ENCODE measurements around the gene OR1J1.

DNA sequence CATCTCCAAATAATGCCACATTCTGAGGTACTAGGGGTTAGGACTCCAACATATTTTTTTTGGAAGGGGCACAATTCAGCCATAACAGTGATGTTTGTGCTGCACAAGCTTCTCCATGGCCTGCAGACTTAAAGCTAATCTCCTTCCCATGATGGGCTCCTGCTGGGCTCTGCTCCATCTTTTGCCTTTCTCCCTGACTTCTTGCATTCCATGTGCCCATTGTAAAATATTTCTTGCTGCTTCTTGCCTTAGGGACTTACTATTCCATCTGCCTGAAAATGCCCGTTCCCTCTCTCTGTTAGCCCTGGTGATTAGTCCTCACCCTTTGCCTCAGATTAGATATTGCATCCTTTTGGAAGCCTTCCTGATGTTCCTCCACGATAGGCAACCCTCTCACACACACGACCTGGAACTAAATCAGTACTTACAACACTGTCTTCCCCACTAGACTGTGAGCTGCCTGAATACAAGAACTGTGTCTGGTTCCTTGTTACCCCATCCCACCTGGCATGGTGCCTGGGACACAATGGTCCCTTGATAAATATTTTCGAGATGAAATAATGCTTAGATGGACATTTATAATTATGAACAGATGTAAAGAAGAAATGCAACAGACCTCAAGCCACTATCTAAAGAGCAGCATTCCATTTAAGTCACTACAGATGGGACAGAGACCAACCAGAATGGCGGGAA lies 33.5 kb downstream of the OR1J1 start:
- TF ChIP-seq, protein P1, sequence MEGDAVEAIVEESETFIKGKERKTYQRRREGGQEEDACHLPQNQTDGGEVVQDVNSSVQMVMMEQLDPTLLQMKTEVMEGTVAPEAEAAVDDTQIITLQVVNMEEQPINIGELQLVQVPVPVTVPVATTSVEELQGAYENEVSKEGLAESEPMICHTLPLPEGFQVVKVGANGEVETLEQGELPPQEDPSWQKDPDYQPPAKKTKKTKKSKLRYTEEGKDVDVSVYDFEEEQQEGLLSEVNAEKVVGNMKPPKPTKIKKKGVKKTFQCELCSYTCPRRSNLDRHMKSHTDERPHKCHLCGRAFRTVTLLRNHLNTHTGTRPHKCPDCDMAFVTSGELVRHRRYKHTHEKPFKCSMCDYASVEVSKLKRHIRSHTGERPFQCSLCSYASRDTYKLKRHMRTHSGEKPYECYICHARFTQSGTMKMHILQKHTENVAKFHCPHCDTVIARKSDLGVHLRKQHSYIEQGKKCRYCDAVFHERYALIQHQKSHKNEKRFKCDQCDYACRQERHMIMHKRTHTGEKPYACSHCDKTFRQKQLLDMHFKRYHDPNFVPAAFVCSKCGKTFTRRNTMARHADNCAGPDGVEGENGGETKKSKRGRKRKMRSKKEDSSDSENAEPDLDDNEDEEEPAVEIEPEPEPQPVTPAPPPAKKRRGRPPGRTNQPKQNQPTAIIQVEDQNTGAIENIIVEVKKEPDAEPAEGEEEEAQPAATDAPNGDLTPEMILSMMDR (IDR thresholded peaks at IDR 0.05), result no peak
- no peak for TF ChIP-seq POLR2A (IDR thresholded peaks at IDR 0.05)
